ENCODE measurements around the gene KATNBL1. TPM values are rescaled to one million over a fixed set of nuclear protein-coding genes. Genes with fewer than 3 reads are reported as not detected.

Gene KATNBL1
- total RNA-seq, 4 donors from 2014 or later = 35.4 to 83.1 (median 44.5) TPM

DNA sequence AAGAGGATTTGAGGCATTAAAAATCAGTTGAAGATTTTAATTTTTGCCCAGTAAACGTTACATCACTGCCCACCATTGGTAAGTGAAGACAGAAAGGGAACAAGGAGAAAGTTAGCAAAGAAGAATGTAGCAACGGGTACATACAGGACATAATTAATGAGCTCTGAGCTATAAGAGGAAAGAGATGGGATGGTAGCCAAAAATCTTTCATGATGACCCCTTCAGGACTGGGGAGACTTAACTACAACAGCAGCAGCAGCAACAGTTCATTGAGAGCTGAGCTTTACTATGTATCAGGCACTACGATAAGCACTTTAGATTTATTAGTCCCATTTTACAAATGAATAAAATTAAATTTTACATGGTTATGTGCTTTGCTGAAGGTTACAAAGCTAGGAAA lies 33.3 kb upstream of the KATNBL1 start:
- no peak for ATAC-seq (ENCODE audit: low FRiP score)
- DNase-seq (ENCODE audit: low spot score) = no peak
- TF ChIP-seq, protein P1, sequence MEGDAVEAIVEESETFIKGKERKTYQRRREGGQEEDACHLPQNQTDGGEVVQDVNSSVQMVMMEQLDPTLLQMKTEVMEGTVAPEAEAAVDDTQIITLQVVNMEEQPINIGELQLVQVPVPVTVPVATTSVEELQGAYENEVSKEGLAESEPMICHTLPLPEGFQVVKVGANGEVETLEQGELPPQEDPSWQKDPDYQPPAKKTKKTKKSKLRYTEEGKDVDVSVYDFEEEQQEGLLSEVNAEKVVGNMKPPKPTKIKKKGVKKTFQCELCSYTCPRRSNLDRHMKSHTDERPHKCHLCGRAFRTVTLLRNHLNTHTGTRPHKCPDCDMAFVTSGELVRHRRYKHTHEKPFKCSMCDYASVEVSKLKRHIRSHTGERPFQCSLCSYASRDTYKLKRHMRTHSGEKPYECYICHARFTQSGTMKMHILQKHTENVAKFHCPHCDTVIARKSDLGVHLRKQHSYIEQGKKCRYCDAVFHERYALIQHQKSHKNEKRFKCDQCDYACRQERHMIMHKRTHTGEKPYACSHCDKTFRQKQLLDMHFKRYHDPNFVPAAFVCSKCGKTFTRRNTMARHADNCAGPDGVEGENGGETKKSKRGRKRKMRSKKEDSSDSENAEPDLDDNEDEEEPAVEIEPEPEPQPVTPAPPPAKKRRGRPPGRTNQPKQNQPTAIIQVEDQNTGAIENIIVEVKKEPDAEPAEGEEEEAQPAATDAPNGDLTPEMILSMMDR (IDR thresholded peaks at IDR 0.05) = no peak

DNA sequence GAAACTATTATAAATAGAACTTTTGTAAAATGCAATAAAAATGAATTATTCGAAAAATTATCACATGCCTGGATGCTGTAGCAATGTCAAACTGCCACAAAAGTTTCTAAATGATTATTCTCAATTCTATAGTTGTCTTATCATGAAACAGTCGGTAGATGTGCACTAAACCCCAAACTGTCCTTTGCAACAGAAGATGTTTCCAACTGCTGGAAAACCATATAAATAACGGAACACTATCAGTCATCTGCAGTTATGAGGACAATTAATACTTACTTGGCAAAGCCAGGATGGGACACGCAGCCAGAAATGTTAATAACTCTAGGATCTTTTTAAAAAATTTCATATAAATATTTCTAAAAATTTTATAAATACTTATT lies 32.4 kb upstream of the KATNBL1 start:
- ATAC-seq (ENCODE audit: low FRiP score) = no peak
- DNase-seq (ENCODE audit: low spot score) = no peak
- TF ChIP-seq, protein P1 (IDR thresholded peaks at IDR 0.05) = no peak

DNA sequence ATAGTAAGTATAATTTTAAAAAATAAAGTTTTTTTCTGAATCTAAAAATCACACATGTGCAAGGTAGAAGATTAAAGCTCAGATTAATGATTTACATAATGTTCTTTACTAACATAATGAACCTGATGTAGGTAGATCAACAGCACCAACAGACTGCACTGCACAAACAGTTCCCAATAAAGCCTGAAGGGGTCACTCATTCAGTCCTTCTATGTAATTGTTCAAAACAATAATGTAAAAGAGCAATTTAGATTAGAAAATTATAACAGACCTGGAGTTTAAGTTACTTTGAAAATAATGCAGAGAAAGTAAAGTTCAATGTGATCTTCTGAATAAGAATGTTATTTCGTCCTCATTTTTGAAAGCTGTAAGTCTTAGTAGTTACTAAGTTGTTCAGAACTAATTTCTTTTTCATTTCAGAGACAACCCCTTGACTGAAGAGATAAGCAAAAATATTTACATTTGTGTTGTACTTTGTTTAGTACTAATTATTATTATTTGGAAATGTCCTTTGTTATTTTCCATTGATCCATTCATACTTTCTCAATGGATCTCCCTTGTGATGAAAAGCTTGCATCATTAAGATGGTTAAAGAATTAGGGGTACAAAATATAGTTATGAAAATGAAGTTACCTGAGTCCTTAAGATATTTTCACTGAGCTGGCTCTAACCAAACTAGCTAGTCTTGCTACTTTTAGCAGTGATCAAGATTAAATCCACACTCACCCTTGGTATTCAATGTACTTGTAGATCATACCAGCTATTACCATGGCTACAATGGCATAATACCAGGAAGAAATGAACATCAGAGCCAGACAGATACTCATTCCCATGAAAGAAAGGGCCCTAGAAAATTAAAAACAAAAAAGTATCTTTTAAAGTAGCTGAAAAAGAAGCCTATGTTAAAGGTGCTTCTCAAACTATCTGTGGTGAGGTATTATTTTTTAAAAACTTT lies 31.8 kb upstream of the KATNBL1 start:
- DNase-seq (ENCODE audit: low spot score) = no peak
- TF ChIP-seq, protein P1 (IDR thresholded peaks at IDR 0.05) = no peak
- ATAC-seq (ENCODE audit: low FRiP score) = no peak

DNA sequence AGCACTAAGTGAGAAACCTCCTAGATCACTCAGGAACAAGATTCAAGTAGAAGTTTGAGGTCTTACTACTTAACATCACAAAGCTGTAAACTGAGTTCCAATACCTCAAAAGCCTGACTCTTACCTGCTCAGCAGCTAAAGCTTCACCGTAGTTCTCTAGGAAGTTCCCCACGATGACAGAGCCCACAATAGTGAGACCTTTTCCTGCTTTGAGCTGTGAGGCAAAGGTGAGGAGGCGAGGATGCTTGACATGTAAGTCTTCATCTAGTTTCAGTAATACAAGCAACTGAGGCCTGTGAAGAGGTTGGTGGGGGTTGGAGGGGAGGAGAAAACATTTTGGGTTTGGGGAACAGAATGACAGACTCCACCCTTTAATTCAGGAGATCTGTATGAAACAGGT lies 30.6 kb upstream of the KATNBL1 start:
- DNase-seq (ENCODE audit: low spot score) (no peak), ATAC-seq (ENCODE audit: low FRiP score) (no peak)
- TF ChIP-seq, protein P1 (IDR thresholded peaks at IDR 0.05) = no peak

DNA sequence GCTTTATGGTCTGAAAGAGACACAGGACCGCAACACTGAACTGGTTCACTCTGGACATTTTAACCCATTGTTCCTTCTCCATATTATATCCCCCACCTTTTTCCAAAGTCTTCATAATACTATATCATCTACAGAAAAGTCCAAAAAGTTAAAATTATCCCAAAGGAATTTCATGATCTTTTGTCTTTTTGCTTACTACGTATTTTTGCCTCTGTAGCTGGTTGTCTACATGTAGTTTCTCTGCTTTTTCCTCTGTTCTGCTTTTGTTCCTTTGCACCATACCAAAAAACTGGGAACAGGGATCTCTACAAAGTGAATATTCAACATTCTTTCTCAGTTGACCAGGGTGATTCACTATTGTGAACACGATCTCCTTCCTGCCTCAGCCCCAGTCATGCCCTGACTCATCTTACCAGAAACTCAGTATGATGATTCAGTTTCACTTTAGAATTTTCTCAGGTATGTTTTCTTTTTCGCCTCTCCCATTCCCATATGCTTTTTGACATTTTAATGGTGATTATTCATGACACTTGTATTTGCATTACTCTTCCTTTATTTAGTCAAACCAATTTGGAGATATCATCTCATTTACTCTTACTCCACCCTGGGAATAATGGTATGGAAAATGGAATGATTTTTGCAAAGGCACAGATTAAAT lies 29.4 kb upstream of the KATNBL1 start:
- DNase-seq (ENCODE audit: low spot score) (no peak), ATAC-seq (ENCODE audit: low FRiP score) (peak; percentile 41)
- TF ChIP-seq, protein P1 (IDR thresholded peaks at IDR 0.05) = no peak

DNA sequence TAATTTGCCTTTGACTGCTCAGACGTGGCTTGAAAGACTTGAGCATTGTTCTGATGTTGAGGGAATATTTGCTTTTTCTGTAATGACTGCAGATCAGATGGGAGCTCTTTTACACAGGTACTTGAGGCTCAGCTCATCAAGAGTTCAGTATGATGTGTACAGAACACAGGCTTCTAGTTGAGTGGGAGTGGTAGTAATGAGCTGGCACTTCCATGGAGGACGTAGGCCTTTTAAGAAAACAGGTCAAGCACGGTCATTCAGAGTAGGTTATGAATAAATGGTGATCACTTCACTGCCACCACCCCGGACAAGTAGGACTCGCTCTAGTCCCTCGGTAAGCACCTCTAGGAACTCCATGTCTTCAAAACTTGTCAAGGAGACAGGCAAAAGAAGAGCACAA lies 23.7 kb upstream of the KATNBL1 start:
- DNase-seq (ENCODE audit: low spot score) = no peak
- ATAC-seq (ENCODE audit: low FRiP score) = no peak
- TF ChIP-seq, protein P1 (IDR thresholded peaks at IDR 0.05) = no peak
